PC-9 (cell line): ENCODE results near the gene ARMC6. TPM values are rescaled to one million over a fixed set of nuclear protein-coding genes. Genes with fewer than 3 reads are reported as not detected.

Experiments
- BruUV-seq: library from RNA; stranded (reverse); fragments of 400-500 nt; replicated peaks from 2 replicates; lab custom pipeline; 2021; lab: Mats Ljungman, UMichigan
- CTCF ChIA-PET: fragments of 300-600 bp; sonication (Branson Sonifier 250); formaldehyde crosslinking; loops from one replicate; lab custom pipeline; 2022; ENCODE audit warnings: antibody characterized with exemption; lab: Charles Lee
- POLR2A ChIA-PET: fragments of 300-600 bp; sonication (Branson Sonifier 250); formaldehyde crosslinking; loops from one replicate; lab custom pipeline; 2022; ENCODE audit warnings: antibody characterized with exemption; ENCODE audit not compliant: unreplicated experiment; lab: Charles Lee
- DNase-seq, 2 experiments: peaks; one replicate each; pipeline versions ENCODE4 v3.0.0 to v3.0.0-alpha.2; 2015 to 2022; ENCODE audit warnings: mixed read lengths in 1 of 2
- H2AFZ ChIP-seq: fragments of 200-600 bp; sonication (generic); 2 replicates; pipeline ENCODE4 v1.8.1; 2017; ENCODE audit warnings: antibody characterized with exemption
- H3F3A ChIP-seq: fragments of 200-600 bp; sonication (generic); 2 replicates; pipeline ENCODE4 v1.8.1; 2017; ENCODE audit warnings: antibody characterized with exemption, mild to moderate bottlenecking, low read depth; ENCODE audit not compliant: insufficient read depth
- H3K27ac ChIP-seq: fragments of 200-600 bp; sonication (generic); 2 replicates; pipeline ENCODE4 v1.6.1; 2016; ENCODE audit warnings: mixed run types
- H3K27me3 ChIP-seq: fragments of 200-600 bp; sonication (generic); 2 replicates; pipeline ENCODE4 v1.6.1; 2016; ENCODE audit warnings: low read depth, mixed run types; ENCODE audit not compliant: insufficient read depth
- H3K36me3 ChIP-seq: fragments of 200-600 bp; sonication (generic); 2 replicates; pipeline ENCODE4 v1.6.1; 2016; ENCODE audit warnings: low read depth, mixed run types
- H3K4me1 ChIP-seq: fragments of 200-600 bp; sonication (generic); replicated peaks from 2 replicates; pipeline ENCODE4 v1.6.1; 2016; ENCODE audit warnings: mixed run types; ENCODE audit not compliant: insufficient read depth
- H3K4me2 ChIP-seq: fragments of 200-600 bp; sonication (generic); 2 replicates; pipeline ENCODE4 v1.6.1; 2017; ENCODE audit warnings: mixed run types
- H3K4me3 ChIP-seq: fragments of 200-600 bp; sonication (generic); 2 replicates; pipeline ENCODE4 v1.6.1; 2016; ENCODE audit warnings: mixed run types
- H3K79me2 ChIP-seq: fragments of 200-600 bp; sonication (generic); 2 replicates; pipeline ENCODE4 v1.6.1; 2017; ENCODE audit warnings: low read depth, mixed run types
- H3K9me2 ChIP-seq: fragments of 200-600 bp; sonication (generic); 2 replicates; pipeline ENCODE4 v1.8.1; 2017; ENCODE audit warnings: mild to moderate bottlenecking; ENCODE audit not compliant: insufficient read depth
- H3K9me3 ChIP-seq: fragments of 200-600 bp; sonication (generic); 2 replicates; pipeline ENCODE4 v1.8.1; 2016; ENCODE audit warnings: low read depth; ENCODE audit not compliant: insufficient read depth
- H4K20me1 ChIP-seq: fragments of 200-600 bp; sonication (generic); 2 replicates; pipeline ENCODE4 v1.8.1; 2017; ENCODE audit not compliant: insufficient read depth
- CTCF ChIP-seq: fragments of 200-600 bp; sonication (generic); conservative IDR thresholded peaks from 2 replicates; pipeline ENCODE4 v1.6.1; 2017; ENCODE audit warnings: mixed run types, antibody characterized with exemption, mild to moderate bottlenecking, moderate library complexity
- EZH2 ChIP-seq: fragments of 200-600 bp; sonication (generic); IDR thresholded peaks from 2 replicates; pipeline ENCODE4 v1.8.0; 2017; ENCODE audit warnings: antibody characterized with exemption, low read depth
- intact Hi-C: fragments of 100-400 bp; cut with micrococcal nuclease; formaldehyde crosslinking; loops from one replicate; pipeline ENCODE4 v1.10.0; 2022; ENCODE audit not compliant: unreplicated experiment
- total RNA-seq: library from RNA; stranded (reverse); gene quantifications from 2 replicates; pipeline ENCODE4 v1.2.3, GENCODE V29; 2021

ARMC6 gene
- total RNA-seq, 1 experiment from 2014 or later, result 28.8 TPM

GRCh38 chr19:18996796-18997394 is 36.5 kb upstream of the ARMC6 start:
- ChIA-PET POLR2A (no interaction called here), CTCF (no interaction called here)
- no peak overlapping the region for H3K4me2 ChIP-seq
- peaks cover 25% of the 10 kb centered on the region for H4K20me1 ChIP-seq
- H3K4me1 ChIP-seq, result peaks cover 3% of the 10 kb centered on the region; the same call in 1 of the 2 replicates
- no peaks in the 10 kb centered on the region for H3K27me3 ChIP-seq
- H3F3A ChIP-seq, result peaks cover 19% of the 10 kb centered on the region; the same call in 1 of the 2 replicates
- TF ChIP-seq CTCF (no peak), EZH2 (no peak)
- H3K27ac ChIP-seq, result no peak overlapping the region
- H3K36me3 ChIP-seq, result peaks cover 23% of the 10 kb centered on the region
- DNase-seq, result no peak
- H3K4me3 ChIP-seq, result no peak overlapping the region
- H3K9me3 ChIP-seq, result no peaks in the 10 kb centered on the region
- intact Hi-C loops, result no loop called here
- H3K79me2 ChIP-seq, result no peaks in the 10 kb centered on the region
- no TSS peak for BruUV-seq
- H2AFZ ChIP-seq, result no peak overlapping the region
- no peaks in the 10 kb centered on the region for H3K9me2 ChIP-seq

- no peak for DNase-seq
- no TSS peak for BruUV-seq
- H3K9me2 ChIP-seq, result no peaks in the 10 kb centered on the region
- ChIA-PET CTCF (no interaction called here), POLR2A (no interaction called here)
- H3K36me3 ChIP-seq, result peaks cover 20% of the 10 kb centered on the region
- intact Hi-C loops, result no loop called here
- peaks cover 22% of the 10 kb centered on the region for H3F3A ChIP-seq
- no peak overlapping the region for H3K4me3 ChIP-seq
- H3K27ac ChIP-seq, result no peak overlapping the region
- no peak for TF ChIP-seq EZH2
- no peak for TF ChIP-seq CTCF
- no peak overlapping the region for H3K4me2 ChIP-seq
- no peaks in the 10 kb centered on the region for H3K79me2 ChIP-seq
- H3K4me1 ChIP-seq, result peaks cover 3% of the 10 kb centered on the region; the same call in 1 of the 2 replicates
- no peaks in the 10 kb centered on the region for H3K9me3 ChIP-seq
- no peak overlapping the region for H2AFZ ChIP-seq
- peaks cover 25% of the 10 kb centered on the region for H4K20me1 ChIP-seq
- H3K27me3 ChIP-seq, result no peaks in the 10 kb centered on the region
Observed at GRCh38 chr19:18998276-18998675, 35.1 kb upstream of the ARMC6 start.

GRCh38 chr19:18999016-18999758 is 34.2 kb upstream of the ARMC6 start:
- H3F3A ChIP-seq, result peaks cover 14% of the 10 kb centered on the region; the same call in 1 of the 2 replicates
- H2AFZ ChIP-seq, result no peak overlapping the region
- intact Hi-C loops, result no loop called here
- TF ChIP-seq EZH2 (no peak), CTCF (no peak)
- H4K20me1 ChIP-seq, result peaks cover 27% of the 10 kb centered on the region
- no peak overlapping the region for H3K4me3 ChIP-seq
- H3K4me2 ChIP-seq, result no peak overlapping the region
- no TSS peak for BruUV-seq
- POLR2A ChIA-PET, result interaction anchor here (0.6 kb wide), 1 partner anchor 15 kb away, joined by 9 read pairs; no protein-coding TSS in a partner anchor
- peaks cover 3% of the 10 kb centered on the region; the same call in 1 of the 2 replicates for H3K4me1 ChIP-seq
- peaks cover 13% of the 10 kb centered on the region; the same call in 1 of the 2 replicates for H3K36me3 ChIP-seq
- CTCF ChIA-PET, result no interaction called here
- no peak overlapping the region for H3K27ac ChIP-seq
- peak in 1 of 2 experiments; percentile 24 for DNase-seq
- no peaks in the 10 kb centered on the region for H3K9me2 ChIP-seq
- H3K27me3 ChIP-seq, result no peaks in the 10 kb centered on the region
- no peaks in the 10 kb centered on the region for H3K79me2 ChIP-seq
- H3K9me3 ChIP-seq, result no peaks in the 10 kb centered on the region
